ENCODE results near the gene OR5D18. TPM values are rescaled to one million over a fixed set of nuclear protein-coding genes. Genes with fewer than 3 reads are reported as not detected.
"Not testable (repeated sequence)": the region's sequence is repeated elsewhere in the genome, so short reads cannot be mapped to it uniquely, and the experiment has no call there.

OR5D18 gene
- total RNA-seq = not detected

DNA sequence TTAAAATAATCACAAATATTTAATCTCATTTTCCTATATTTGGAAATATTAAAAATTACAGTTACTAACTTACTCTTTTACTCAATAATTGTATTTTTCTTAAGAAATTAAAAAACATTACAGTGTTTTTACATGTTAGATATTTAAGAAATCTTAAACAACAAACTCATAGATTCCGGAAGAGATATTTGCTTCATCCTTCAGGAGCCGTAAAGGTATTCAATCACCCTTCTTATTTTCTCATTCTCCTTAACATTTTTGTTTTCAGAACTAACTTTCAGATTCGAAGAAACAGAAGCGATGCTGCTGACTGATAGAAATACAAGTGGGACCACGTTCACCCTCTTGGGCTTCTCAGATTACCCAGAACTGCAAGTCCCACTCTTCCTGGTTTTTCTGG lies at the start of gene OR5D18:
Gene OR5D18, plus strand, starts transcription at position 301 of the 400 bp plus-strand sequence. Its CDS starts 0 bp downstream, at position 301.
- CTCF ChIA-PET = no interaction called here
- H3K36me3 Mint-ChIP-seq (ENCODE audit: low read depth) = no peaks in the 10 kb centered on the region
- no peak within 1 kb of the TSS for H3K27ac Mint-ChIP-seq
- H3K9me3 Mint-ChIP-seq = peaks cover 16% of the 10 kb centered on the region
- H3K4me3 Mint-ChIP-seq = no peak within 1 kb of the TSS
- H3K27me3 Mint-ChIP-seq = no peaks in the 10 kb centered on the region
- POLR2A ChIA-PET = no interaction called here
- no peaks in the 10 kb centered on the region for H3K4me1 Mint-ChIP-seq
- no peak for DNase-seq

DNA sequence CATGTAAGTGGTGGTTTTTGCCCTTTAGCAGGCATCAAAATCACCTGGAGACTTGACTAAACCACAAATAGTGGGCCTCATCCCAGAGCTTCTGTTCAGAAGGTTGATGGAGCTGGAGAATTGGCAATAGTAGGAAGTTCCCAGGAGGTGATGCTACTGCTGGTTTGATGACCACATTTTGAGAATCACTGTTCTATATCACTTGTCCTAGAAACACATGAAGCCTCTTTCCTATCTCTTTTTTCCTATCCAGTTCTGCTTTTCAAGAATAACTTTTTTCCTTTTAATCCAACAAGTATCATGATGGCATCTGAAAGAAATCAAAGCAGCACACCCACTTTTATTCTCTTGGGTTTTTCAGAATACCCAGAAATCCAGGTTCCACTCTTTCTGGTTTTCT lies 46.3 kb upstream of the OR5D18 start, which contains the start of gene OR5D13:
Gene OR5D13, plus strand, starts transcription at position 301 of the 400 bp plus-strand sequence. Its CDS starts 0 bp downstream, at position 301.
- Mint-ChIP-seq H3K4me3 (no peak within 1 kb of the TSS), H3K4me1 (no peaks in the 10 kb centered on the region)

GRCh38 chr11:55791606-55792005 lies 27.8 kb upstream of the OR5D18 start:
- no peaks in the 10 kb centered on the region for H3K27me3 Mint-ChIP-seq
- H3K9me3 Mint-ChIP-seq = peaks cover 17% of the 10 kb centered on the region
- ChIA-PET CTCF (no interaction called here), POLR2A (no interaction called here)
- H3K36me3 Mint-ChIP-seq (ENCODE audit: low read depth) = no peaks in the 10 kb centered on the region
- no peaks in the 10 kb centered on the region for H3K4me1 Mint-ChIP-seq
- DNase-seq = no peak
- H3K4me3 Mint-ChIP-seq = no peak overlapping the region
- no peak overlapping the region for H3K27ac Mint-ChIP-seq

More for the DNA sequence above, 46.3 kb upstream of the OR5D18 start, which contains the start of gene OR5D13:
- Mint-ChIP-seq H3K9me3 (peaks cover 14% of the 10 kb centered on the region), H3K27ac (no peak within 1 kb of the TSS), H3K27me3 (no peaks in the 10 kb centered on the region), H3K36me3 (ENCODE audit: low read depth) (no peaks in the 10 kb centered on the region)
- POLR2A ChIA-PET = no interaction called here
- CTCF ChIA-PET = no interaction called here
- no peak for DNase-seq

- no peak overlapping the region for H3K4me3 Mint-ChIP-seq
- H3K4me1 Mint-ChIP-seq = no peaks in the 10 kb centered on the region
- H3K27ac Mint-ChIP-seq = no peak overlapping the region
- ChIA-PET CTCF (no interaction called here), POLR2A (no interaction called here)
- H3K36me3 Mint-ChIP-seq (ENCODE audit: low read depth) = no peaks in the 10 kb centered on the region
- DNase-seq = no peak
- H3K27me3 Mint-ChIP-seq = no peaks in the 10 kb centered on the region
- H3K9me3 Mint-ChIP-seq = peaks cover 11% of the 10 kb centered on the region
Observed at GRCh38 chr11:55793321-55793720, 26.1 kb upstream of the OR5D18 start.

- H3K4me3 Mint-ChIP-seq = no peak within 1 kb of the TSS
- H3K4me1 Mint-ChIP-seq = no peaks in the 10 kb centered on the region
- CTCF ChIA-PET = no interaction called here
- peaks cover 17% of the 10 kb centered on the region for H3K9me3 Mint-ChIP-seq
- POLR2A ChIA-PET = no interaction called here
- no peak for DNase-seq
- no peaks in the 10 kb centered on the region for H3K27me3 Mint-ChIP-seq
- no peak within 1 kb of the TSS for H3K27ac Mint-ChIP-seq
- no peaks in the 10 kb centered on the region for H3K36me3 Mint-ChIP-seq (ENCODE audit: low read depth)
Observed at GRCh38 chr11:55795256-55795655, 24.2 kb upstream of the OR5D18 start, which contains the start of gene OR5D14. TSS of gene OR5D14 (plus strand) at chr11:55795556. CDS start at chr11:55795556, 0 bp downstream.

- Mint-ChIP-seq H3K27ac (no peak overlapping the region), H3K4me1 (no peaks in the 10 kb centered on the region), H3K27me3 (no peaks in the 10 kb centered on the region), H3K9me3 (peaks cover 20% of the 10 kb centered on the region), H3K4me3 (no peak overlapping the region), H3K36me3 (ENCODE audit: low read depth) (no peaks in the 10 kb centered on the region)
- CTCF ChIA-PET = no interaction called here
- POLR2A ChIA-PET = no interaction called here
- DNase-seq = no peak
Observed at GRCh38 chr11:55806248-55806647, 13.2 kb upstream of the OR5D18 start.

DNA sequence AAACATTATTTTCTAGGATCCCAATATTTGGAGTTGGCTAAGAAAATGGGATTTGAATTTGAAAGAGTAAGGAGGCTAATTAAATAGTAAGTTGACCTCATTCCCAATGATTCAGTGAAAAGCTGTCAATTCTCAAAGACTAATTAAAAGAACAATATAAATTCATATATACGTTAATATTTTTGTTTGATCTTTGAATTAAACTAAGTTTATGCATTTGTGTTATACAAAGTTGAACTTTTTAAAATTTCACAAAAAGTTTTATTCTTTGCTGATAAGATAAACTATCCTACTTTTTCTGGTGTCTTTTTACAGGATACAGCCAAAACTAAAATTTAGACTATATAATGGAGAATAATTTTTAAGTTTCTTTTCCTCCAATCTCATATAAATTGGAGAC lies 8.4 kb upstream of the OR5D18 start, which contains the start of gene OR5L1:
Gene OR5L1, plus strand, starts transcription at position 301 of the 400 bp plus-strand sequence. CDS start 100 bp downstream, outside the sequence.
- ChIA-PET POLR2A (no interaction called here), CTCF (no interaction called here)
- Mint-ChIP-seq H3K27me3 (no peaks in the 10 kb centered on the region), H3K9me3 (peaks cover 20% of the 10 kb centered on the region), H3K27ac (no peak within 1 kb of the TSS), H3K36me3 (ENCODE audit: low read depth) (no peaks in the 10 kb centered on the region), H3K4me3 (no peak within 1 kb of the TSS), H3K4me1 (no peaks in the 10 kb centered on the region)
- DNase-seq = no peak

- H3K4me1 Mint-ChIP-seq = no peaks in the 10 kb centered on the region
- CTCF ChIA-PET = no interaction called here
- peaks cover 11% of the 10 kb centered on the region for H3K9me3 Mint-ChIP-seq
- no peak within 1 kb of the TSS for H3K27ac Mint-ChIP-seq
- no peak for DNase-seq
- no peaks in the 10 kb centered on the region for H3K36me3 Mint-ChIP-seq (ENCODE audit: low read depth)
- POLR2A ChIA-PET = no interaction called here
- H3K4me3 Mint-ChIP-seq = no peak within 1 kb of the TSS
- no peaks in the 10 kb centered on the region for H3K27me3 Mint-ChIP-seq
Observed at GRCh38 chr11:55826919-55827318, 7.5 kb downstream of the OR5D18 start, which contains the start of gene OR5L2. TSS of gene OR5L2 (plus strand) at chr11:55827219. CDS start at chr11:55827219, 0 bp downstream.

DNA sequence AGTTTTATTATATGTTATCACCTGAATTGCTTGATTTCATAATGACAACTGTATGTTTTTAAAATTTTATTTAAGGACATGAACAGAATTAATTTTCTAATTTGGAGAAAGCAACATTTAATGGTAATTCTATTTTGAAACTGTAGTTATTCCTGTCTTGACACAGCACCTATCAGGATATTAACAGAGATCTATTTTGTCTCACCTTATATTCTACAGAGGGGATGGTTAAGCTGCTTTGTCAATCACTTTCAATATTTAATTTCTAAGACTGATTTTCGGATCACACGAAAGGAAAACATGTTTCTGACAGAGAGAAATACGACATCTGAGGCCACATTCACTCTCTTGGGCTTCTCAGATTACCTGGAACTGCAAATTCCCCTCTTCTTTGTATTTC lies 19.0 kb downstream of the OR5D18 start, which contains the start of gene OR5D16:
Gene OR5D16, plus strand, starts transcription at position 301 of the 400 bp plus-strand sequence. Its CDS starts 0 bp downstream, at position 301.
- CTCF ChIA-PET = no interaction called here
- POLR2A ChIA-PET = no interaction called here
- no peak within 1 kb of the TSS for H3K27ac Mint-ChIP-seq

DNA sequence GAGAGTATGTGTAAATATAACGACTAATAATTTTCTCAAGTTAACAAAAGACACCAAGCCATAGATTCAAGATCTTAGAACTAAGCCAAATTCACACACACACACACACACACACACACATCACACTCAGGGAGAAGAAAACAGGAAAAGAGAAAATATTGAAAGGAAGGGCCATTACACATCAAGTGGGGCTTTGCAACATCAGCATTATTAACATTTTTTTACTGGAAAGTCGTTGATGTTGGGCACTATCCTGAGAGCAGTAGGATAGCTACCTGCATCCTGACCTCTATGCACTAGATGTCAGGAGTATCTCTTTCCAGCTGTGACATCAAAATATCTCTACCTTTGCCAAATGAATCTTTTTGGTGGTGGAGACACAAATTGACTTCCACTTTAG lies 28.0 kb downstream of the OR5D18 start:
- Mint-ChIP-seq H3K27ac (no peak overlapping the region), H3K9me3 (peaks cover 4% of the 10 kb centered on the region), H3K4me3 (no peak overlapping the region), H3K27me3 (no peaks in the 10 kb centered on the region), H3K36me3 (ENCODE audit: low read depth) (no peaks in the 10 kb centered on the region), H3K4me1 (no peaks in the 10 kb centered on the region)
- CTCF ChIA-PET = no interaction called here
- POLR2A ChIA-PET = no interaction called here
- no peak for DNase-seq

More for the DNA sequence above, 19.0 kb downstream of the OR5D18 start, which contains the start of gene OR5D16:
- no peaks in the 10 kb centered on the region for H3K4me1 Mint-ChIP-seq
- H3K4me3 Mint-ChIP-seq = no peak within 1 kb of the TSS
- H3K27me3 Mint-ChIP-seq = no peaks in the 10 kb centered on the region
- H3K36me3 Mint-ChIP-seq (ENCODE audit: low read depth) = no peaks in the 10 kb centered on the region
- peaks cover 18% of the 10 kb centered on the region for H3K9me3 Mint-ChIP-seq
- DNase-seq = no peak

DNA sequence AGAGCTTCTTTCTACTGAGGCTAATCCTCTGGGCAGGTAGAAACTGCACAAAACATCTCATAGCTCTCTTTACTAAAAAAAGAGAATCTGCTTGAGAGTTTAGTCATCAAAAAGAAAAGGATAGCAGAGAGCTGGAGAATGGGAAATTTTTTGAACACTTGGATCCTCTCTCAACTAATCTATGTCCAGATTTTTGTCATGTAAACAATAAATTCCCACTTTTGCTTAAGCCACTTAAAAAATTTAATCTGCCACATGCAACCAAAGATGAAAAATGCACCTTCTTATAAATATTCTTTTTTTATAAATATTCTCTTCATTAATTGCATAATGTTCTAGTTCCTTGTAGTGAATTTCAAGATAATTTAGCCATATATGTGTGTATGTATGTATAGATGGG lies 29.6 kb downstream of the OR5D18 start:
- Mint-ChIP-seq H3K36me3 (ENCODE audit: low read depth) (no peaks in the 10 kb centered on the region), H3K4me1 (no peaks in the 10 kb centered on the region), H3K27me3 (no peaks in the 10 kb centered on the region), H3K27ac (no peak overlapping the region), H3K4me3 (no peak overlapping the region), H3K9me3 (peaks cover 11% of the 10 kb centered on the region)
- POLR2A ChIA-PET = no interaction called here
- no peak for DNase-seq
- CTCF ChIA-PET = no interaction called here

DNA sequence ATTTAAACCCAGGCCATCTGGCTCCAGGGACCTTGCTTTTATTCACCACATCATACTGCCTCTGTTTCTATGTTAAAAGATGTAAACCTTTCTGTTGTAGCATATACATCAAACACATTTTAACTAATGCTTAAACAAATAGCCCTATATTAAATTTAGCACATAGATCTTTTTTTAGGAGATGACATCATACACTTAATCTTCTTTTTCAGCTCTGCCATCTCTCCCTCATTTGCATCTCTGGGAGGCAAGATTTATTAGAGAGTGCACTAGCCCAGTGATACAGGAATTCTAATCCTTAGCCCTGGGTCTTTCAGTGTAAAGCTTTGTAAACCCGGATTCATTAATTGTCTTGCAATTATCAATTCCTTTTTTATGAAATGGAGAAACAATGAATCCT lies 32.7 kb downstream of the OR5D18 start:
- CTCF ChIA-PET = no interaction called here
- POLR2A ChIA-PET = no interaction called here
- no peaks in the 10 kb centered on the region for H3K4me1 Mint-ChIP-seq
- H3K4me3 Mint-ChIP-seq = no peak overlapping the region
- no peak for DNase-seq
- no peak overlapping the region for H3K27ac Mint-ChIP-seq
- no peaks in the 10 kb centered on the region for H3K27me3 Mint-ChIP-seq
- H3K36me3 Mint-ChIP-seq (ENCODE audit: low read depth) = no peaks in the 10 kb centered on the region
- peaks cover 13% of the 10 kb centered on the region for H3K9me3 Mint-ChIP-seq

DNA sequence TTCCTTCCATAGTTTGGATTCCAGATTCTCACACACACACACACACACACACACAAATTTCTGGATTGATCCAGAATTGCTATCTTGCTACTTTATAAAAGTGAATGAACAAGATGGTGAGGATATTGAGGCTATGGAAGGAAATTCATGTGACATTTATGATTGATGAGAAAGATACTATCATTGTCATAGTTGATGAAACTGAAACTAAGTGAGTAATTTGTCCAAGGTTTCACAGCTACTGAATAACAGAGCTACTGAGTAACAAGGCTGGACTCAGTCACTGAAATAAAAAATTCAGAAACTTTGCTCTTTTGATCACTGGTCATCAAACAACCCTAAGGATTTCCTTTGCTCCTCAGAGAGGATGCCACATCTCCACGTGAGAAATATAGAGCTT lies 35.3 kb downstream of the OR5D18 start:
- Mint-ChIP-seq H3K9me3 (peaks cover 13% of the 10 kb centered on the region), H3K4me1 (no peaks in the 10 kb centered on the region), H3K4me3 (no peak overlapping the region), H3K36me3 (ENCODE audit: low read depth) (no peaks in the 10 kb centered on the region), H3K27me3 (no peaks in the 10 kb centered on the region), H3K27ac (no peak overlapping the region)
- CTCF ChIA-PET = no interaction called here
- POLR2A ChIA-PET = no interaction called here
- no peak for DNase-seq

DNA sequence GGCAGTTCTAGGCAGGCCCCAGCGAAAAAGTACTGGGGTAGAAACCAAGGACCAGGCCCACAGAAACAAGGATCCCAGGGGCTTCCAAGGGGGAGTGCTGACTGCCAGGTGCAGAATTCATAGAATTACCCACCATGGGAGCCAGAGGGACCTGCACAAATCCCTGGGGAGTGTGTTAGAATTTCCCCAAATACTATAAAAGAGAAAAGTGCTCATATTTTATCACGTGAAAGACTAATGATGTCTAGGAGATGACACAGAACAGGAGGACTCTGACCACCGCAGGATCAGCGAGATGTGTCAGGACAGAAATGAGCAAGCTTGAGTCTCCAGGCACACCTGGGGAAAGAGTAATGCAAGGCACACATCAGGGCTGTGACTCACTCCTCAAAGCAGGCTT lies 47.9 kb downstream of the OR5D18 start:
- CTCF ChIA-PET; DNase-seq; H3K9me3 Mint-ChIP-seq; POLR2A ChIA-PET; H3K4me3 Mint-ChIP-seq; H3K4me1 Mint-ChIP-seq; H3K36me3 Mint-ChIP-seq (ENCODE audit: low read depth); H3K27ac Mint-ChIP-seq; H3K27me3 Mint-ChIP-seq: not testable (repeated sequence)
